ENCODE results near the gene GP9. TPM values are rescaled to one million over a fixed set of nuclear protein-coding genes. Genes with fewer than 3 reads are reported as not detected.

The GP9 gene
- total and polyA plus RNA-seq, 7 donors: 0.04 to 0.21 (median 0.09) TPM; not detected in 4

DNA sequence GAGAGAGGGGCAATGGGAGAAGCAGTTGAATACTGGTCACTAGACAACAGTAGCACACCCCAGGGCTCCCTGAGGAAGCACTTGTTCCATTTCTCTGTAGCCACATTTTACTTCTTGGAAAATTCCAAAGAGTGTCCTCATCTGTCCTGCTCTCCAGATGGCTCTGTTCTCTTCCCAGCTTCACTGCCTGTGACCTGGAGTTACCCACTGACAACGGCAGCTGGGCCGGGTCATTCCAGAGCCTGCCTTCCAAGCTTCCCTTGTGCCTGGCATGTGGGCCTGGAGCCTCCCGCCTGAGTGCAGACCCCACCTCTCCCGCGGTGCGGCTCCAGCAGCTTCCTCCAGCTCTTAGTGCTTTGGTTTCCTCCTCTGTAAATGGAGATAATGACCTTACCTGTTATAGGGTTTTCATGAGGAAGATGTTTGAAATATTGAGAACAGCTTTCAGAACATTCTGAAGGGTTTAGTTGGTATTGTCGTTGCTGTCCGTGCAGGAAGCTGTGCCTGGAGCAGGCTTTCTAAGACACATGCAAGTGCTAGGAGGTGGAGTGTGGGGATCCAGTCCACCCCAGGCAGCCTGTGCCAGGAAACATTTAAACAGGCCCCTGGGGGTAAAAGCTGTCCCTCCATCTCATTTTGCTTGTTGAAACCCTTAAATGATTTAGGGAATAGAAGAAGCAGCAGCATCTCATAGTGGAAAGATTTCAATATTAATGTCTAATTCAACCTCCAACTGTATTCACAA is 34.7 kb upstream of the GP9 start:
- Histone ChIP-seq H3K4me1 (peaks cover 7% of the 10 kb centered on the region), H3K27me3 (ENCODE audit: insufficient read depth in 3 of 3, low read length in 2 of 3) (no peaks in the 10 kb centered on the region), H3K4me3 (no peak overlapping the region), H3K27ac (no peak overlapping the region), H3K9me3 (peaks cover 3% of the 10 kb centered on the region), H3K36me3 (ENCODE audit: insufficient read depth in 1 of 2, low read depth in 1 of 2) (no peaks in the 10 kb centered on the region)
- TF ChIP-seq, protein P1, sequence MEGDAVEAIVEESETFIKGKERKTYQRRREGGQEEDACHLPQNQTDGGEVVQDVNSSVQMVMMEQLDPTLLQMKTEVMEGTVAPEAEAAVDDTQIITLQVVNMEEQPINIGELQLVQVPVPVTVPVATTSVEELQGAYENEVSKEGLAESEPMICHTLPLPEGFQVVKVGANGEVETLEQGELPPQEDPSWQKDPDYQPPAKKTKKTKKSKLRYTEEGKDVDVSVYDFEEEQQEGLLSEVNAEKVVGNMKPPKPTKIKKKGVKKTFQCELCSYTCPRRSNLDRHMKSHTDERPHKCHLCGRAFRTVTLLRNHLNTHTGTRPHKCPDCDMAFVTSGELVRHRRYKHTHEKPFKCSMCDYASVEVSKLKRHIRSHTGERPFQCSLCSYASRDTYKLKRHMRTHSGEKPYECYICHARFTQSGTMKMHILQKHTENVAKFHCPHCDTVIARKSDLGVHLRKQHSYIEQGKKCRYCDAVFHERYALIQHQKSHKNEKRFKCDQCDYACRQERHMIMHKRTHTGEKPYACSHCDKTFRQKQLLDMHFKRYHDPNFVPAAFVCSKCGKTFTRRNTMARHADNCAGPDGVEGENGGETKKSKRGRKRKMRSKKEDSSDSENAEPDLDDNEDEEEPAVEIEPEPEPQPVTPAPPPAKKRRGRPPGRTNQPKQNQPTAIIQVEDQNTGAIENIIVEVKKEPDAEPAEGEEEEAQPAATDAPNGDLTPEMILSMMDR (IDR thresholded peaks at IDR 0.05): no peak
- ATAC-seq (peak in 3 of 4 donors; percentile 24 to 61 (median 47)), DNase-seq (peak; percentile 58 to 79)
- 9 to 10% (median 9%) methylated on average over 8 of the region's 8 CpGs for WGBS, 3 donors
- intact Hi-C loops (cut with DNase I): no loop called here

DNA sequence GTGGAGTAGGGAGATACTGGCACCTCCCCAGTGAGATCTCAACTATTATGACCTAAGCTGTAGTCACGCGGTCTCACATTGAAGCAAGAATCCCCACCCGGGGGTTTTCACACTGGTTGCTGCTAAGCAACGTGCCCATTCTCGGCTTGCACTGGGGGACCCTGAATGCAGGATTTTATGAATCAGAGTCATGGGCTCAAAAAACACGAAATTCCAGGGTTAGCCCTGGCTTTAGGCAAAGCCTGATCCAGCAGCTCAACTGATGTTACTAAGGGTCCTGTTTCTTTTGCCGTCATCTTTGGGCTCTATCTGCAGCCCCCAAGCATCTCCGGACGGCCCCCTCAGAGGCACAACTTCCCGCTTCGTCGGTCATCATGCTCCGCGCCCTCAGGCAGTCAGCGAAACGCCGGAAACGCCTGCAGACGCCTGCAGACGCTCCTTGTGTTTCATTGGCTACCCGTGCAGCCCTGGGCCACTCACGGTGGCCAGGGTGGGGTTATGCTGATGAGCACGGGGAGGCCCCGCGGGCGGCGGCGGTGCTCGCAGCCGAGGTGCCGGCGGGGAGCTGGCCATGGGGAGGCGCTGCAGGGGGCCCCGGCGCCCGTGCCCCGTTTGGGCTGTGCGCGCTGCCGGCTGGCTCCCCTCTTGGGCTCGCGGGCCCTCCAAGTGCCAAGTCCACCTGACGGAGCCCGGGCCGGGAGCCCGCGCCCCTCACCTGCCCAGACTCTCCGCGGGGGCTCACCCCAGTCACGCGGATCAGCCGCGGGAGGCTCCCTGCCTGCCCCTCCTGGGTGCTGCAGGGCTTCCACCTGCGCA is 33.6 kb upstream of the GP9 start:
- ATAC-seq: peak; percentile 96 to 98 (median 96)
- intact Hi-C loops (cut with DNase I): no loop called here

DNA sequence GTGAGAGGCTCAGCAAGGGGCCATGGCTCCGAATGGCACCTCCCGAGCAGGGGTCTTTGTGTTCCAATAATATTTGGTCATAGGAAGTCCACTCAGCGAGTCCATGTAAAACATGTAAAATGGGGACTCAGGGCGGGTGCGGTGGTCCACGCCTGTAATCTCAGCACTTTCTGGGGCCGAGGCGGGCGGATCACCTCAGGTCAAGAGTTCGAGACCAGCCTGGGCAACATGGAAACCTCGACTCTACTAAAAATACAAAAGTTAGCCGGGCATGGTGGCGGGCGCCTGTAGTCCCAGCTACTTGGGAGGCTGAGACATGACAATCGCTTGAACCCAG is 33.1 kb upstream of the GP9 start:
- Histone ChIP-seq H3K9me3 (peaks cover 3% of the 10 kb centered on the region), H3K4me3 (peak overlapping the region; percentile 68), H3K4me1 (peaks cover 7% of the 10 kb centered on the region), H3K27me3 (ENCODE audit: insufficient read depth in 3 of 3, low read length in 2 of 3) (no peaks in the 10 kb centered on the region), H3K36me3 (ENCODE audit: insufficient read depth in 1 of 2, low read depth in 1 of 2) (no peaks in the 10 kb centered on the region), H3K27ac (no peak overlapping the region)
- intact Hi-C loops (cut with DNase I): no loop called here
- 78 to 81% (median 79%) methylated on average over 14 to 15 of the region's 15 CpGs for whole genome bisulfite sequencing, 3 donors
- TF ChIP-seq, protein P1 (IDR thresholded peaks at IDR 0.05): no peak
- ATAC-seq (no peak), DNase-seq (no peak)

More for the DNA sequence above, 33.6 kb upstream of the GP9 start:
- peaks cover 3% of the 10 kb centered on the region for H3K9me3 ChIP-seq
- H3K4me3 ChIP-seq: peak overlapping the region; percentile 68
- TF ChIP-seq, protein P1 (IDR thresholded peaks at IDR 0.05): peak; percentile 62
- DNase-seq: peak; percentile 88 to 94
- peaks cover 7% of the 10 kb centered on the region for H3K4me1 ChIP-seq
- no peak overlapping the region for H3K27ac ChIP-seq
- no peaks in the 10 kb centered on the region for H3K27me3 ChIP-seq (ENCODE audit: insufficient read depth in 3 of 3, low read length in 2 of 3)
- H3K36me3 ChIP-seq (ENCODE audit: insufficient read depth in 1 of 2, low read depth in 1 of 2): no peaks in the 10 kb centered on the region
- 7 to 9% (median 7%) methylated on average over 53 to 54 of the region's 54 CpGs for WGBS, 3 donors

DNA sequence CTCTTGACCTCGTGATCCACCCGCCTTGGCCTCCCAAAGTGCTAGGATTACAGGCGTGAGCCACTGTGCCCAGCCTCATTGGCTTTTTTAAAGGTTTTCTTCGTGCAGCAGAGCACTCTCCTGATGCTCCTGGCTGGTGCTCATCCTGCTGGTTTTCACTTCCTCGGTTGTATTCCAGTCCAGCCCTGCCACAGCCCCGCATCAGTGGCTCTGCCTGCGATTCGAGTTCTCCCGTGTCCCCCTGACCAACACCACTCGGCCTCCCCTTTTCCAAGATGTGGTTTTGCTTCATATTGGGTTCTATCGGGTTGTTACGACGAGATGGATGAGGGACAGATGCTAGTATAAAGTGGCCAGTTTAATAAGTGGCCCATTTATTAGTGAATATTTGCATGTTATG is 31.7 kb upstream of the GP9 start:
- intact Hi-C loops (cut with DNase I): no loop called here
- peaks cover 3% of the 10 kb centered on the region for H3K9me3 ChIP-seq
- H3K27ac ChIP-seq: no peak overlapping the region
- DNase-seq (no peak), ATAC-seq (no peak)
- no peaks in the 10 kb centered on the region for H3K27me3 ChIP-seq (ENCODE audit: insufficient read depth in 3 of 3, low read length in 2 of 3)
- peaks cover 7% of the 10 kb centered on the region for H3K4me1 ChIP-seq
- WGBS, 3 donors: 73 to 80% (median 77%) methylated on average over 13 of the region's 13 CpGs
- H3K36me3 ChIP-seq (ENCODE audit: insufficient read depth in 1 of 2, low read depth in 1 of 2): no peaks in the 10 kb centered on the region
- no peak overlapping the region for H3K4me3 ChIP-seq
- TF ChIP-seq, protein P1 (IDR thresholded peaks at IDR 0.05): no peak

All from psoas muscle (tissue), 8 donors.